CD14-positive monocyte (primary cell): ENCODE data around the gene SLC16A13. TPM values are rescaled to one million over a fixed set of nuclear protein-coding genes. Genes with fewer than 3 reads are reported as not detected.

Experiments
- DNase-seq, 3 donors: peaks; one replicate each; pipeline ENCODE4 v3.0.0-alpha.2; 2011 to 2022
- H2AFZ ChIP-seq: 2 replicates; pipeline ENCODE4 v1.6.0; 2012; ENCODE audit warnings: mild to moderate bottlenecking, low read depth, low read length, inconsistent platforms; ENCODE audit not compliant: insufficient read depth, poor library complexity, severe bottlenecking
- H3K27ac ChIP-seq, 2 donors: 1 replicate in 1 of 2; 2 replicates in 1 of 2; pipeline ENCODE4 v1.5.1; 2012 to 2013; ENCODE audit warnings: low read length in 2 of 2, control low read depth in 1 of 2, inconsistent platforms in 1 of 2, low read depth in 1 of 2, mild to moderate bottlenecking in 1 of 2
- H3K27me3 ChIP-seq, 2 donors: one replicate each; pipeline versions ENCODE4 v1.6.0 to v1.6.1; 2011 to 2013; ENCODE audit warnings: low read length in 2 of 2; ENCODE audit not compliant: control insufficient read depth in 2 of 2, insufficient read depth in 2 of 2
- H3K36me3 ChIP-seq, 2 donors: replicated peaks in 1 of 2; 1 replicate in 1 of 2; 2 replicates in 1 of 2; pipeline versions ENCODE4 v1.5.1 to v1.6.1; 2012 to 2013; ENCODE audit warnings: low read length in 2 of 2, control low read depth in 1 of 2, inconsistent platforms in 1 of 2, mild to moderate bottlenecking in 1 of 2; ENCODE audit not compliant: insufficient read depth in 2 of 2, control insufficient read depth in 1 of 2
- H3K4me1 ChIP-seq, 2 donors: 1 replicate in 1 of 2; 2 replicates in 1 of 2; pipeline versions ENCODE4 v1.5.1 to v1.6.1; 2012 to 2013; ENCODE audit warnings: low read length in 2 of 2, control low read depth in 1 of 2, inconsistent platforms in 1 of 2, mild to moderate bottlenecking in 1 of 2, moderate library complexity in 1 of 2; ENCODE audit not compliant: insufficient read depth in 2 of 2, control insufficient read depth in 1 of 2
- H3K4me2 ChIP-seq: replicated peaks from 2 replicates; pipeline ENCODE3; 2012; ENCODE audit warnings: low read length, moderate library complexity, mild to moderate bottlenecking; ENCODE audit not compliant: poor library complexity, severe bottlenecking; ENCODE audit errors: extremely low read depth
- H3K4me3 ChIP-seq, 3 experiments: fragments of 200-600 bp in 1 of 3; sonication (generic) in 1 of 3; replicated peaks in 1 of 3; 1 replicate in 2 of 3; 2 replicates in 1 of 3; pipeline ENCODE4 v1.5.1; 2011 to 2013; ENCODE audit warnings: low read length in 3 of 3, mild to moderate bottlenecking in 3 of 3, control low read depth in 2 of 3, low read depth in 2 of 3, inconsistent platforms in 1 of 3, moderate library complexity in 1 of 3
- H3K79me2 ChIP-seq: 2 replicates; pipeline ENCODE4 v1.6.0; 2012; ENCODE audit warnings: mild to moderate bottlenecking, control low read depth, inconsistent platforms, low read length, moderate library complexity; ENCODE audit not compliant: insufficient read depth
- H3K9ac ChIP-seq: 2 replicates; pipeline ENCODE4 v1.6.0; 2017; ENCODE audit warnings: low read length, mild to moderate bottlenecking; ENCODE audit not compliant: insufficient read depth, poor library complexity, severe bottlenecking
- H3K9me3 ChIP-seq, 2 donors: replicated peaks in 1 of 2; 1 replicate in 1 of 2; 2 replicates in 1 of 2; pipeline versions ENCODE4 v1.5.1 to v1.6.1; 2012 to 2013; ENCODE audit warnings: low read length in 2 of 2, control low read depth in 1 of 2; ENCODE audit not compliant: control insufficient read depth in 1 of 2, insufficient read depth in 1 of 2
- H4K20me1 ChIP-seq: 2 replicates; pipeline ENCODE4 v1.6.0; 2012; ENCODE audit warnings: mild to moderate bottlenecking, low read length, control low read depth, moderate library complexity; ENCODE audit not compliant: insufficient read depth
- H3K27ac Mint-ChIP-seq, 7 donors: one replicate each; pipeline ENCODE4 v1.8.0; 2020; ENCODE audit warnings: mild to moderate bottlenecking in 7 of 7, mixed read lengths in 7 of 7, moderate library complexity in 6 of 7, inconsistent platforms in 2 of 7
- H3K27me3 Mint-ChIP-seq, 3 donors: one replicate each; pipeline ENCODE4 v1.8.0; 2021 to 2022; ENCODE audit warnings: low read depth in 3 of 3, mild to moderate bottlenecking in 3 of 3, mixed read lengths in 3 of 3, moderate library complexity in 3 of 3, inconsistent platforms in 1 of 3
- H3K36me3 Mint-ChIP-seq, 2 donors: one replicate each; pipeline ENCODE4 v1.8.0; 2020; ENCODE audit warnings: mixed read lengths in 2 of 2, inconsistent platforms in 1 of 2, mild to moderate bottlenecking in 1 of 2
- H3K4me1 Mint-ChIP-seq: one replicate; pipeline ENCODE4 v1.8.0; 2020; ENCODE audit warnings: mild to moderate bottlenecking, mixed read lengths
- H3K4me3 Mint-ChIP-seq, 2 donors: one replicate each; pipeline ENCODE4 v1.8.0; 2020; ENCODE audit warnings: mild to moderate bottlenecking in 2 of 2, mixed read lengths in 2 of 2, moderate library complexity in 1 of 2
- H3K9me3 Mint-ChIP-seq, 7 donors: one replicate each; pipeline ENCODE4 v1.8.0; 2020 to 2022; ENCODE audit warnings: mixed read lengths in 7 of 7, mild to moderate bottlenecking in 6 of 7, moderate library complexity in 6 of 7, inconsistent platforms in 2 of 7
- WGBS: methylation state at CpG from one replicate; pipeline ENCODE4 v1.1.5; 2013; ENCODE audit warnings: missing lambda C conversion rate; ENCODE audit not compliant: insufficient coverage; 5-methylcytosine and 5-hydroxymethylcytosine counted together
- intact Hi-C, 2 donors: fragments of 100-400 bp; cut with micrococcal nuclease; formaldehyde crosslinking; loops; one replicate each; pipeline versions ENCODE4 v1.15.0 to v1.15.1; 2023
- polyA plus RNA-seq, 3 donors: library from polyadenylated mRNA; depleted of rRNA in 1 of 3; unstranded in 2 of 3; stranded (reverse) in 1 of 3; fragments of 300-500 nt in 2 of 3; fragments of >200 nt in 1 of 3; fragmentation: Illumina TruSeq in 2 of 3; gene quantifications; 1 replicate in 2 of 3; 2 replicates in 1 of 3; pipeline ENCODE4 v1.2.3, GENCODE V29; 2012 to 2021
- TF ChIP-seq, protein P1 (sequence below): fragments of 200-600 bp; IDR thresholded peaks from one replicate; pipeline ENCODE4 v1.8.0; 2022; ENCODE audit warnings: antibody characterized with exemption, mild to moderate bottlenecking

SLC16A13 gene
- polyA plus RNA-seq, 3 donors = 0.93 to 3.1 (median 2.2) TPM

DNA sequence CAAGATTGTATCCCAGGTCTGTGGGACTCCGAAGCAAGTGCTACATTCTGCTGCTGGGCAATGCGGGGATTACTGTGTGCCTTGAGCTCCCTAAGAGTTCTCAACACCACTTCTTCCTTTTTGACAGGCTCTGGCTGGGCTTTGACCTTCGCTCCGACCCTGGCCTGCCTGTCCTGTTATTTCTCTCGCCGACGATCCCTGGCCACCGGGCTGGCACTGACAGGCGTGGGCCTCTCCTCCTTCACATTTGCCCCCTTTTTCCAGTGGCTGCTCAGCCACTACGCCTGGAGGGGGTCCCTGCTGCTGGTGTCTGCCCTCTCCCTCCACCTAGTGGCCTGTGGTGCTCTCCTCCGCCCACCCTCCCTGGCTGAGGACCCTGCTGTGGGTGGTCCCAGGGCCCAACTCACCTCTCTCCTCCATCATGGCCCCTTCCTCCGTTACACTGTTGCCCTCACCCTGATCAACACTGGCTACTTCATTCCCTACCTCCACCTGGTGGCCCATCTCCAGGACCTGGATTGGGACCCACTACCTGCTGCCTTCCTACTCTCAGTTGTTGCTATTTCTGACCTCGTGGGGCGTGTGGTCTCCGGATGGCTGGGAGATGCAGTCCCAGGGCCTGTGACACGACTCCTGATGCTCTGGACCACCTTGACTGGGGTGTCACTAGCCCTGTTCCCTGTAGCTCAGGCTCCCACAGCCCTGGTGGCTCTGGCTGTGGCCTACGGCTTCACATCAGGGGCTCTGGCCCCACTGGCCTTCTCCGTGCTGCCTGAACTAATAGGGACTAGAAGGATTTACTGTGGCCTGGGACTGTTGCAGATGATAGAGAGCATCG lies 2.4 kb downstream of the SLC16A13 start:
- DNase-seq = no peak
- H3K4me3 ChIP-seq = no peak overlapping the region
- intact Hi-C loops = no loop called here
- H3K36me3 ChIP-seq = no peaks in the 10 kb centered on the region
- H3K36me3 Mint-ChIP-seq = peaks cover 3 to 12% of the 10 kb centered on the region in 2 donors
- H2AFZ ChIP-seq = no peak overlapping the region
- H3K9ac ChIP-seq = no peak overlapping the region
- H3K4me3 Mint-ChIP-seq = peak overlapping the region in 1 of 2 donors; percentile 8
- H3K27me3 ChIP-seq = peaks cover 19 to 22% of the 10 kb centered on the region in 2 donors
- H3K9me3 Mint-ChIP-seq = peaks cover 0 to 11% (median 4%) of the 10 kb centered on the region in 7 donors
- H3K4me2 ChIP-seq = no peak overlapping the region
- no peak overlapping the region for H3K27ac ChIP-seq
- H3K4me1 ChIP-seq = peaks cover 32 to 34% of the 10 kb centered on the region in 2 donors
- 89% methylated on average over 17 of the region's 19 CpGs for WGBS
- H3K27me3 Mint-ChIP-seq = peaks cover 20 to 30% (median 28%) of the 10 kb centered on the region in 3 donors
- TF ChIP-seq, protein P1, sequence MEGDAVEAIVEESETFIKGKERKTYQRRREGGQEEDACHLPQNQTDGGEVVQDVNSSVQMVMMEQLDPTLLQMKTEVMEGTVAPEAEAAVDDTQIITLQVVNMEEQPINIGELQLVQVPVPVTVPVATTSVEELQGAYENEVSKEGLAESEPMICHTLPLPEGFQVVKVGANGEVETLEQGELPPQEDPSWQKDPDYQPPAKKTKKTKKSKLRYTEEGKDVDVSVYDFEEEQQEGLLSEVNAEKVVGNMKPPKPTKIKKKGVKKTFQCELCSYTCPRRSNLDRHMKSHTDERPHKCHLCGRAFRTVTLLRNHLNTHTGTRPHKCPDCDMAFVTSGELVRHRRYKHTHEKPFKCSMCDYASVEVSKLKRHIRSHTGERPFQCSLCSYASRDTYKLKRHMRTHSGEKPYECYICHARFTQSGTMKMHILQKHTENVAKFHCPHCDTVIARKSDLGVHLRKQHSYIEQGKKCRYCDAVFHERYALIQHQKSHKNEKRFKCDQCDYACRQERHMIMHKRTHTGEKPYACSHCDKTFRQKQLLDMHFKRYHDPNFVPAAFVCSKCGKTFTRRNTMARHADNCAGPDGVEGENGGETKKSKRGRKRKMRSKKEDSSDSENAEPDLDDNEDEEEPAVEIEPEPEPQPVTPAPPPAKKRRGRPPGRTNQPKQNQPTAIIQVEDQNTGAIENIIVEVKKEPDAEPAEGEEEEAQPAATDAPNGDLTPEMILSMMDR = no peak
- H3K27ac Mint-ChIP-seq = peak overlapping the region in 1 of 7 donors; percentile 64
- peaks cover 4% of the 10 kb centered on the region for H4K20me1 ChIP-seq
- H3K9me3 ChIP-seq = no peaks in the 10 kb centered on the region
- peaks cover 43% of the 10 kb centered on the region for H3K4me1 Mint-ChIP-seq
- peaks cover 10% of the 10 kb centered on the region for H3K79me2 ChIP-seq

DNA sequence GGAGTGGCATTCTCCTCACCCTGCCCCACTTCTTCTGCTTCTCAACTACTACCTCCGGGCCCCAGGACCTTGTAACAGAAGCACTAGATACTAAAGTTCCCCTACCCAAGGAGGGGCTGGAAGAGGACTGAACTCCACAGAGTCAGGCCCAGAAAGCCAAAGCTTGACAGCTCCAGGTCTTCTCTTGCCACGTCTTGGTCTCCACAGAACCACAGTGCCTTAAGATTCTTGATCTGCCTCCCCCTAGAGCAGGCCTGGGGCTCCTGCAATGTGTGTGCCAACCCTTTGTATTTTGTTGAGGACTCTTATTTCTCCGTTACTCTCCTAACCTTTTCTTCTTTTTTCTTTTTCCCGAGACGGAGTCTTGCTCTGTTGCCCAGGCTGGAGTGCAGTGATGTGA lies 4.0 kb downstream of the SLC16A13 start:
- H3K27ac Mint-ChIP-seq = peak overlapping the region in 2 of 7 donors; percentile 70 to 74
- Histone ChIP-seq H3K79me2 (peaks cover 10% of the 10 kb centered on the region), H3K36me3 (no peaks in the 10 kb centered on the region), H3K9me3 (peaks cover 0 to 4% of the 10 kb centered on the region in 2 donors), H4K20me1 (peaks cover 4% of the 10 kb centered on the region), H3K4me3 (no peak overlapping the region), H3K4me2 (no peak overlapping the region), H3K27ac (no peak overlapping the region), H3K27me3 (peaks cover 32 to 38% of the 10 kb centered on the region in 2 donors), H3K9ac (no peak overlapping the region), H3K4me1 (peaks cover 39 to 42% of the 10 kb centered on the region in 2 donors), H2AFZ (no peak overlapping the region)
- peaks cover 31 to 44% (median 44%) of the 10 kb centered on the region in 3 donors for H3K27me3 Mint-ChIP-seq
- H3K4me3 Mint-ChIP-seq = no peak overlapping the region
- intact Hi-C loops = loop anchor here in 1 of 2 donors (5.0 kb wide), 1 partner anchor 252 kb away; the partner anchor contains the start of gene YBX2
- peaks cover 46% of the 10 kb centered on the region for H3K4me1 Mint-ChIP-seq
- 85% methylated on average over 3 of the region's 5 CpGs for WGBS
- peaks cover 0 to 11% (median 4%) of the 10 kb centered on the region in 7 donors for H3K9me3 Mint-ChIP-seq
- no peak for DNase-seq
- H3K36me3 Mint-ChIP-seq = peaks cover 3 to 12% of the 10 kb centered on the region in 2 donors
- TF ChIP-seq, protein P1 = no peak
